HL-60 (cell line): ENCODE data around the gene SH3PXD2A.

Experiments
- CTCF ChIP-seq: IDR thresholded peaks from one replicate; pipeline ENCODE4 v1.5.1; 2011; ENCODE audit warnings: low read length, control low read depth, inconsistent platforms; ENCODE audit not compliant: insufficient read depth
- GABPA ChIP-seq: IDR thresholded peaks from 2 replicates; pipeline ENCODE4 v1.6.1; 2012; ENCODE audit warnings: low read depth
- POLR2AphosphoS5 ChIP-seq: IDR thresholded peaks from 2 replicates; pipeline ENCODE4 v1.6.1; 2012; ENCODE audit warnings: low read depth

GRCh38 chr10:103599907-103600306, 255.5 kb downstream of the SH3PXD2A start:
- no peak for TF ChIP-seq CTCF
- no peak for TF ChIP-seq POLR2AphosphoS5
- no peak for TF ChIP-seq GABPA
